ENCODE measurements around the gene FXYD3.

Gene FXYD3

DNA sequence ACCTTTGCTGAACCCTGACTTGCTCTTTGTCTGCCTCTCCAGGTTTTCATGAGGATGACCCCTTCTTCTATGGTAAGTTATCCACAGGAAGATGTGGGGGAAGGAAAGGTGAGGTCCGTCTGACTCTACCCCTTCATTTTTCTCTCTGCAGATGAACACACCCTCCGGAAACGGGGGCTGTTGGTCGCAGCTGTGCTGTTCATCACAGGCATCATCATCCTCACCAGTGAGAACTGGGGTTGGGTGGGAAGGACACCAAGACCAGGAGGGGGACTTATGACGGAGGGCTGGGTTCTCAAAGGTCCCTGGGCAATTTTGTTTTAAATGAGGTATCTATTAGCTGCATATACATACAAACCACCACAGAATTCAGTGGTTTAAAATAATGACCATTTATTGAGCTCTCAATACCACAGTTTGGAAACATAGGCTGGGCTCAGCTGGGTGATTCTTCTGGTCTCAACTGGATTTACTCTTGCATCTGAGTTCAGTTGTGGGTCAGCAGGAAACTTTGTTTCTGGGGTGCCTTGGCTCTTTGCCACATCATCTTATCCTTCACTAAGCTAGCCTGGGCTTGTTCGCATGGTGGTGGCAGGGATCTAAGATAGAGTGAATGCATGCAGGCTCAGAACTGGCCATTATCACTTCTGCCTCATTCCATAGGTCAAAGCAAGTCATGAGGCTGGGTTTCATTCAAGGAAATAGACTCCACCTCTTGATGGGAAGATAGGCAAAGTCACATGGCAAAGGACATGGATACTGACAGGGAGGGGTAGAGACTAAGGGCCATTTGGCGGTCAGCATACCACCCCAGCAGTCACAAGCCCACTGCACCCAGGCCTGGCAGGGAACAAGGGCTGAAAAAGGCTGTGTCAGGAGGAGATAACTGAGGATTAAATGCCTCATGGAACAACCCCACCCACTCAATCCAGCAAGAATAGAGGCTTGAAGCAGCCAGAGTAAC, 50.8 kb downstream of the FXYD3 start:
- TF ChIP-seq POLR2A (IDR thresholded peaks at IDR 0.05; ENCODE audit: low read depth, low read length): no peak
- no peak for FAIRE-seq
- no peak for DNase-seq (ENCODE audit: insufficient read length, low spot score)

DNA sequence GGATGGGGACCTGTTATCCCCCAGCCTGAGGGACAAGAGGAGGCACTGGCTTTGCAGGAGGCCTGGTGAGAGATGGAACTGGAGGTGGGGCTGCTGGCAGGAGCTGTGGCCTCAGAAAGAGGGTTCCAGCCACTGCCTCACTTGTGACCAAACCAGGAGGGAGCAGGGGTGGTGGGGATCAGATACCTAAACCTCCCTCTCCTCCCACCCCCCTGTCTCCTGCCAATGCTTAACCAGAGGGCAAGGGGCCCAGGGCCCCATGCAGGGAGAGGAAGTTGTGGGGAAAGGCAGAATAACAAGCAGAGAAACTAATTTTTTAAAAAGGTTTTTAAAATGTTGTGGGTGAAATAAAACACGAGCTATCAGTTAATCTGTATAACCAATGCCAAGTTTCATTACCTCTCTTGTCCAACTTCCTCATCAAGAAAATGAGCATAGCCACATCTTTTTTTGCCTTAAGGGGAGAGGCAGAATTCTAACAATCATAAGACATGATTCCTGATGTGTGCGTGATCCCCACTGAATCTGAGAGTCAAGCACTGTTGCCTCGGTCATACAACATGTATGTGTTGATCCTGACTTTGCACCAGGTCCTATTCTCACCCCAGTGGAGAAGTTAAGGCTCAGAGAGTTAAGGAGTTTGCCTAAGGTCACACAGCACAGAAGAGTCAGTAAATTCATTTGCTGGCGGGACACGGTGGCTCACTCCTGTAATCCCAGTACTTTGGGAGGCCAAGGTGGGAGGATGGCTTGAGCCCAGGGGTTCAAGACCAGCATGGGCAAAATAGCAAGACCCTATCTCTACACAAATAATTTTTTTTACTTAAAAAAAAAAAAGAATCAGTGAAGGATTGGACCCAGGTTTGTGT, 51.9 kb downstream of the FXYD3 start:
- FAIRE-seq (no peak), DNase-seq (ENCODE audit: insufficient read length, low spot score) (no peak)
- no peak for TF ChIP-seq POLR2A (IDR thresholded peaks at IDR 0.05; ENCODE audit: low read depth, low read length)

DNA sequence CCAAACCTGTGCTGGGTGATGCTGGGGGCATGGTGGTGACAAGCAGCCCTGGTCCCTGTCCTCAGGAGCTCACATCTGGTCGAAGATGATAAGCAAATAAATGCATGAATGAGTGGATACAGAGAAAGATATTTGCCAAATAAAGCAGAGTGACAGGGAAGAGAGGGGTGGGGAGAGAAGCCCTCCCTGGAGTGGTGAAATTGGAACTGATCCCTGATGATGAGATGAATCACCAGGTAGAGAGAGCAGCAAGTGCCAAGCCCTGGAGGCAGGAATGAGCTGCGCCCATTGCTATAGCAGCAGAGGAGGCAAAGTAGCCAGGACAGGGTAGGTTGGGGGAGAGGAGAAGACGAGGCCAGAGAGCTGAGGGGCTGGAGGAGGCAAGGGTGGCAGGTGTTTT, 52.6 kb downstream of the FXYD3 start:
- TF ChIP-seq POLR2A (IDR thresholded peaks at IDR 0.05; ENCODE audit: low read depth, low read length): no peak
- no peak for DNase-seq (ENCODE audit: insufficient read length, low spot score)

DNA sequence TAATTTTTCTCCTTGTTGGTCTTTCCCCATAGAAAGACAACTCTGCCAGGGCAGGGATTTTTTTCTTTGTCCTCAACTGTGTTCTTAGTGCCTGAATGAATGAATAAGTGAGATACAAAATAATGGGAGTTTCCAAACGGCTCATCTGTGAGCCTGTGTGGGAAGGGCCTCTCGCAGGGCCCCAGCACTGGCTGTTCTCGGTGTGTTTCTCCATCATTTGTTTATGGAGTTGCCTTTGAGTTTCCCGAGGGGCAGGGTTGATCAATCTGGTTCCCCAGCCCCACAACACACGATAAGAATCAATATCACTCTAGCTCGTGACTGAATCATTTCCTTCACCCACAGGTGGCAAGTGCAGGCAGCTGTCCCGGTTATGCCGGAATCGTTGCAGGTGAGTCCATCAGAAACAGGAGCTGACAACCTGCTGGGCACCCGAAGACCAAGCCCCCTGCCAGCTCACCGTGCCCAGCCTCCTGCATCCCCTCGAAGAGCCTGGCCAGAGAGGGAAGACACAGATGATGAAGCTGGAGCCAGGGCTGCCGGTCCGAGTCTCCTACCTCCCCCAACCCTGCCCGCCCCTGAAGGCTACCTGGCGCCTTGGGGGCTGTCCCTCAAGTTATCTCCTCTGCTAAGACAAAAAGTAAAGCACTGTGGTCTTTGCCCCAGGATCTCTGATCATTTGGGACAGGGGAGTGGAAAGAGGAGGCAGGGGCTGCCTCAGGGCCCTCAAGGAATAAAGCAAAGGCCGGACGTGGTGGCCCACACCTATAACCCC, 53.8 kb downstream of the FXYD3 start:
- no peak for TF ChIP-seq POLR2A (IDR thresholded peaks at IDR 0.05; ENCODE audit: low read depth, low read length)
- DNase-seq (ENCODE audit: insufficient read length, low spot score): no peak
- FAIRE-seq: no peak

More for the DNA sequence above, 52.6 kb downstream of the FXYD3 start:
- no peak for FAIRE-seq

DNA sequence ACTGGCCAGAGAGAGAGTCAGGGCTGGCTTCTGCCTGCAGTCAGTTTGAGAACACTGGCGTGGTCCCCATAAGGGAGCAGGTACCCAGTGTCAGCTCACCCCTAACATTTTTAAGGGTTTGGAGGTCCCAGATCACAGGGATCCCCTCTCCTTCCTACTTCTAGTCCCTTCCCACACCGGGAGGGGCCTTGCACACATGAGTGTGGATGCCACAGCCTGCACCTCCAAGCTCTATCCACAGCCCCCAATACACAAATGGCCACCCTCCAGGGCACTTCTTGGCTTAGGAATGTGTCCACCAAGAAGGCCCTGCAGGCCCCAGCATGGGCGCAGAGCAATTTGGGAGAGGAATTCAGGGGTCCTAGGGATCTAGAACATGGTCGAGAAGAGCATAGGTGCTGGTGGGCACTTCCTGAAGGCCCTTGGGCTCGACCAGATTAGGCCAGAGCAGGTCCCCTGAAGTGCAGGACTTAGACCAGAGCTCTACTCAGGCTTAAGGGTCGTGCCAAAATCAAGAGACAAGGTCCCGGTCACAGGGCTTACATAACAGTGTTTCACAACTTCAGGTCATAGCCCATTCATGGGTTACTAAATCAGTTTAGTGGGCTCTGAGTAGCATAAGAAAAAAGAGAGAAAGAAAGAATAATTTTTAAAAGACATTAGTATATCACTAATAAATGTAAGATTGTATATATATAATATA, 54.9 kb downstream of the FXYD3 start:
- FAIRE-seq: no peak
- DNase-seq (ENCODE audit: insufficient read length, low spot score): no peak
- no peak for TF ChIP-seq POLR2A (IDR thresholded peaks at IDR 0.05; ENCODE audit: low read depth, low read length)

DNA sequence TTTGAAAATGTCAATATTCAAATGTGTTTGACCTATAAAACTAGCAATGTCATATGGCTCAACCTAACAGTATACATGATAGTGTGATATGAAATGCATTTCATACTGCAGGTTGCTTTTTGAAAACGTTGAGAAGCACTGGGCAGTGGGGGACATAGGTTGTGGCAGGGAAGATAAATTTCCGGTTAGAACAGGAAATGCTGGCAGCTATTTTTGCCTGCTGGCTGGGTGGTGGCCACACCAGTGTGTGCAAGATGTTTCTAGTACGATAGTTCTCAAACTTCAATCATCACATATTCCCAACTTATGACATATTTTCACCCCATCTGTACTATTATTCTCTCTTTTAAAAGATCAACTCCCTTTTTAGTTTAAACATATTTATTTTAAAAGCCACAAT, 56.1 kb downstream of the FXYD3 start:
- DNase-seq (ENCODE audit: insufficient read length, low spot score) (no peak), FAIRE-seq (no peak)
- no peak for TF ChIP-seq POLR2A (IDR thresholded peaks at IDR 0.05; ENCODE audit: low read depth, low read length)
